NCI-H1436 treated with DMSO at 0.1 percent for 48 hours (cell line): ENCODE measurements around the gene PLXNA1.

Source experiments
- DNase-seq: peaks from one replicate; lab custom pipeline; 2025; lab: John Stamatoyannopoulos, UW

PLXNA1 gene

DNA sequence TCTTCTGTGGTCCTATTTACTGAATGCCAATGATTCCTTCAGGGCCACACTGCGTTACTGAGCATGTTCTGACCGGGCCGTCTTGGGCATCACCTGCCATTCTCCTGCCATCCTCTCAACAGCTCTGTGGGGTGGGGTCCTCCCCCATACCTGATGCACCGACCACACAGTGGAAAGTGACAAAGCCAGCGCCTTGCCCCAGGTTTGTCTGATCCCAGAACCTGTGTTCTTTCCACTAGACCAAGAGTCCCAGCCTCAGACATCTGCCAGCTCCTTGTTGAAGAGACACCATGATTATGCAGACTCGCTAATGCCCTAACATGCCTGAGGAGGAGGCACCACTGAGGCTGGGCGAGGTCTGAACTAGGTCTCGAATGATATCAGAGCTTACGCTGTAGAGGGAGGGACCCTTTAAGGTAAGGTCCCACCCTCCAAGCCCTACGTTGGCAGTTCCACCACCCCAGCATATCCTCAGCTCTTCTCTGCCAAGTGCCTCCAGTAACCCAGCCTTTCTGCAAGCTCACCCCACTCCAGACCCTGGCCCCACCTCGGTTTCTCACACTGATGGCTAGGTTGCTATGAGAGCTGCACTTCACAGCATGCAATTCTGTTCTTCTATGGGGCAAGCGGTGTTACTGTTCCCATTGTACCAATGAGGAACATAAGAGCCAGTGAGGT lies 29.8 kb upstream of the PLXNA1 start:
- DNase-seq: no peak

DNA sequence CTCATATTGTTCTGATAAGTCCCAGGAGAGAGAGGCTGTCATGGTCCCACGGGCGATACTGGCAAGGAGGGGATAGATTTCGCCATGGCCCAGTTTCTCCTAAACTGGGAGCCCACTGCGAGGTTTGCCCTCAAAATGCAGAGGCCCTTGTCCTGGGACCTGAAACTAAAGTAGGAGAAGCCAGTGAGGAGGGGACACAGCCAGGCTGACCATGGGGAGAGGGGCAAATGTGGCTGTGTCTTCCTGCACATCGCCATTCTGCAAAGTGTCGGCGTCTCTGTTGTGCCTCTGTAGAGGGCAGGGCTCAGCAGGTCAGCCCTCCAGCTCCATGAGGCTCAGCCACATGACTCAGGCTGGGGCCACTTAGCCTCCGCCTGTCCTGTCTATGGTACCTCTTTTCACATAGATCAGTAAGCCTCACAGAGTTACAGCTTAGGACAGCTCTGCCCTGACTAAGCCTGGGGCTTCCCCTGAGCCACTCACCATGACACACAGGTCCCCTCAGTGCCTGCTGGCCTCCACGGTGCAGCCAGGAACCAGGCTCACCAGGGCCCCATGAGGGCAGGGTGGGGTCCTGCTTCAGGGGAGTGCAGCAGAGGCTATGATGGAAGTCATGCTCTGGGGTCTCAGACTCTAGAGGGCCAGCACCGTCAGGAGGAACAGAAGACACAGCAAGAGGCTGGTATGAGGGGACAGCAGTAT lies 28.6 kb upstream of the PLXNA1 start:
- DNase-seq: no peak

DNA sequence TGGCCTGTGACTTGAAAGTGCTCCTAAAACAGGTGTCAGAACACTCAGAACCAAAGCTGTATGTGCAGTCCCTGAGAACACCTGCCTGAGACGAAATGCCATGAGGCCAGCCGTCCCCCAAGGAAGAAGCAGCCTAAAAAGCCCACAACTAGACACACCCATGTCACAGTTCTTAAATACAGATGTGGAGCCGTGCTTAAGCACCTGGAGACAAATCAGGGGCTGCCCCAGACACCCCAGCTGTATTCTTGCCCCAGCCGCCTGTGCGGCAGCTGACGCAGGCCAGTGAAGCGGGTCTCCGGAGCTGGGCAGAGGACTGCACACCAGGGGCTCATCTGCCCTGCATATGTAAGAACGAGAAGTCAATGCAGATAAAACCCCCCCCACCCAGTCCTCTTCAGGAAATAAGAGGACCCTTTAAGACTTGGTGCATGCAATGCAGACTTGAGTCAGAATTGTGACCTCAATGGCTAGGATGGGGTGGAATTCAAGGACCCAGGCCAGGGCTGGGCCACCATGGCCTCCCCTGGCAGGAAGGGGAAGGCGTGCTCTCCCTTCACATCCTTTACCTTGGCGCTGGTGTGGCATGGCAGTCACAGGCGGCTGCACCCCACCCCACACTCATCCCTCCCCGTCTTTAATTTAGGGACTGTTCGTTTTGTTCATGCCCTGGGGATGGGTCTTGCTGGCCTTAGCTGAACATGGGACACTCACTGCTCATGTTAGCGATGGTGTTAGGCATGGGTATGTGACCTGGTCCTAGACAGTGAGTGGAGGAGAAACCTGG lies 27.7 kb upstream of the PLXNA1 start:
- DNase-seq: no peak

DNA sequence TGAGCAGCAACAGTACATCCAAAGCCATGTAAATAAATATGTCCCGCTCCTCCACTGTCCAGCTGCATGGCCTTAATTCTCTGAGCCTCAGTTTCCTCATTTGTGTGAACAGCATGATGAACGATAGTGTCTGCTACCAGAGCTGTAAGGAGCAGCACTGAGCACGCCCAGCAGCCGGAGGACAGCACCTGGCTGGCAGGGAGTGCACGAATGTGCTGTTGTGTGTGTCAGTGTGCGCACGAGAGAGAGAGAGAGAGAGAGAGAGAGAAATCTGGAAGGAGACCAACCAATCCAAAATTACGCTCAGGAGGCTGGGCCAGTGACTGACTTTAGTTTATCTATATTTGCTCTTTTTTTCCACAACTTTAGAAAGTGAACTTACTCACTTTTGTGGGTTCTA lies 26.6 kb upstream of the PLXNA1 start:
- no peak for DNase-seq

DNA sequence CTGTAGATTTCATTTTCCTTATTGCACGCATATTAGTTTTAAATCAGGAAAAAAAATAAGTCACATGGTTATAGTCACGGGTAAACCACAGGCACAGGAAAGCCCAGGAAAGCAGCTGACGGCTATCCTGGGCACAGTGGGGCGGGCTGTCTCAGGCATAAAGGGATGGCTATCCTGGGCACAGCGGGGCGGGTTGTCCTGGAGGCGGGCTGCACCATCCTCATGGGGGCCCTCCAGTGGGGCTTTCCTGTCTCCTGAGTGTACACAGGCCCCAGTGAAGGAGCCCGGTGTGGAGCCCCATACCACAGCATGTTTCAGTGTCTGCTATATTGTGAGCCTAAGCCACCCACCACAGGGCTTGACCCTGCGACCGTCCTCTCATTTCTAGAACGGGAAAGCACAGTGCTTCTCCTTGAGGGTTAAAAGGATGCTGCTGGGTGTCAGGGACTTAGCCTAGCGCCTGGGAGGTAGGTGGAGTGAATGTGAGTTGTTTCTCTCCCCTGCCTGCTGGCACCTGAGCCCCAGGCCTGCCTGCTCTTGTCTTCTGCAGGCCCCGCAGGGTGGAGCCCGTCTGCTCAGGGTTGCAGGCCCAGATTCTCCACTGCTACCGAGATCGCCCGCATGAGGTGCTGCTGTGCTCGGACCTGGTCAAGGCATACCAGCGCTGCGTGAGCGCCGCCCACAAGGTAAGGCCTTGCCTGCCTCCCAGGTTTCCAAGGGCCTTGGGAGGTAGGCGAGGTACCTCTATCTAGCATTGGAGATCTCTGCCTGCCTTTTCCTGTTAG lies 25.9 kb upstream of the PLXNA1 start:
- no peak for DNase-seq

DNA sequence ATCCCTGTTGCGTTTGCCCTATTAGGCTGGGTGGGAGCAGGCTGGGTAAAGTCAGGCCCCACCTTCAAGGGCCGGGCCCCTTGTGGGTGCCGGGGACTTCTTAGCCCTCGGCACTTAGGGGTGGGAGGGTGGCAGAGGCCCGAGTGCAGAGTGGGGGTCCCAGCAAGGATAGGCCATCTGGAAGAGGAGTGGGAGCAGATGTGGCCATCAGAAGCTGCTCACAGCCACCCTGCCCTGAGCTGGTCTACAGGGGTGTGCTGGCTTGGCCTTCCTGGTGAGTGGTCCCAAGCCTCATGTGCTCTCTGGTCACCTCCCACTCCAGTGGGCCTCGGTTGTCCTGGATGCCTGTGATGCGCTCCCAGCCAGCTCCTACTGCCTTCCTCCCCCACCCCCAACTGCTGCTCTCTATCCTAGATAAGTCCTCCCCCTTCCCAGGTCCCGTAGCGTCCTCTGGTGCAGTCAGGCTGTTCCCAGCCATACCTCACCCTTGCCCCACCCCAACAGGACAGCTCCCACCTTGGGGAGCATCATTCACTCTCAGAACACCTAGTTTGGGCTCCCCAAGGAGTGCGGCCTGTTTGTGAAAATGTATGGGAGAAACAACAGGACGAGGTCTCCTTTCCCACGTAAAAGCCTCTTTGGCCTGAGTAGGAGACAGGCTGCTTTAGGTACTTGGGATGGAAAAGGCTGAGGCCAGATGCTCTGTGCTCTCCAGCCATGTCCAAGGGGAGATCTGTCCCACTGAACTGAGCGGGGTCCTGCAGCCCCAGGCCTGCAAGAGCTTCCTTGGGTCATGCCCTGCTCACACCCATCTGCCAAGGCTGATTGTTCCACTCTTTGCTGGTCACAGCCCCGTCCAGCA lies 24.9 kb upstream of the PLXNA1 start:
- no peak for DNase-seq

DNA sequence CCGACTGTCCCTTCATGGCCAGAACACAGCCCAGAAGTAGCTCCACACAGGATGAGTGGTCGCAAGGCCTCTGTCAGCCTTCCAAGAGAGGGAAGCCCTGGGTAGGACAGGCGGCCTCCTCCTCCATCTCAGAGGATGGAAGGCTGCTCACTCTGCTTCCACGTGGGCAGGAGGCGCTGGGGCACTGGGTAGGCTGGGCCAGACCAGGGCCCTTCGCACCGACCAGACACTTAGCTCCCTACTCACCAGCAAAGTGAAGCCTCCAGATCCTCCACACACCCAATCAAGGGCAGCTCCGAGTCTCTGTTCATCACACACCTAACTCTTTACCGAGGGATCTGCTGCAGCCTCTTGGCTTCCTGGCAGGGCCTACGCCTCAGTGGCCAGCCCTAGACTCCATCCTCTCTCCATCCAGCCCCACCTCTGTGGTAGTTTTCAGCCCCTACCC lies 24.3 kb upstream of the PLXNA1 start:
- no peak for DNase-seq

DNA sequence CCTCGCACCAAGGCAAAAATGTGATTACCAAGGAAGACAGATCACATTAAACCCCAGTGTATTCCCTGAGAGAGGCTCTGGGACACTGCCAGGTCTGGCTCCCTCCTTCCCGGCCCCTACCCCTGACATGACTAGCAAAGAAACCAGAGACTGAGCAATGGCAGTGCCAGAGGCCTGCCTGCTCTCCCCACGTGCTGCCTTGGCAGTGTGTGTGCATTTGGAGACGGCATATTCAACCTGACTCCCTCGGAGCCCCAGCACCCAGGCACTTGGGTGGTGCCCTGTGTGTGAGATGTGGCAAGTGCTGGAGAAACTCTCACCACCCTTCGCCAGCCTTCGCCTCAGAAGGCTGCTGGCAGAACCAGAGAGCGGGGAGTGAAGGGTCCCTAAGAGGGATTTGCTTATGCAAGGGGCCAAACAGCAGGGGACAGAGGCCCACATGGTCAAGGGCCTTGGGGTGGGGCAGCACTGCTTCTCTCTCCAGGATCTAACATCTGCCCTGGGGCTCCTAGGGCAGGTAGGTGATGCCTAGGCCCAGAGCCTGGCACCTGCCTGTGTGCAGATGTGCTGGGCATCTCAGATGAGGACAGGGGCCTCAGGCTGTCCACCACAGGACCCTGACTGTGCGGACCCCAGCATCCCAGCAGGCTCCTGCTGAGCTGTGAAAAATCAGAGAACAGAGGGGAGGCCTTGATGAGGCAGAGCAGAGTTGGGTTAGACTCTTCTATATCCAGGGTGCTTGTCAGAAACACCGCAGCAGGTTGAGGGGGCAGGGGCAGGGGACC lies 23.6 kb upstream of the PLXNA1 start:
- no peak for DNase-seq

DNA sequence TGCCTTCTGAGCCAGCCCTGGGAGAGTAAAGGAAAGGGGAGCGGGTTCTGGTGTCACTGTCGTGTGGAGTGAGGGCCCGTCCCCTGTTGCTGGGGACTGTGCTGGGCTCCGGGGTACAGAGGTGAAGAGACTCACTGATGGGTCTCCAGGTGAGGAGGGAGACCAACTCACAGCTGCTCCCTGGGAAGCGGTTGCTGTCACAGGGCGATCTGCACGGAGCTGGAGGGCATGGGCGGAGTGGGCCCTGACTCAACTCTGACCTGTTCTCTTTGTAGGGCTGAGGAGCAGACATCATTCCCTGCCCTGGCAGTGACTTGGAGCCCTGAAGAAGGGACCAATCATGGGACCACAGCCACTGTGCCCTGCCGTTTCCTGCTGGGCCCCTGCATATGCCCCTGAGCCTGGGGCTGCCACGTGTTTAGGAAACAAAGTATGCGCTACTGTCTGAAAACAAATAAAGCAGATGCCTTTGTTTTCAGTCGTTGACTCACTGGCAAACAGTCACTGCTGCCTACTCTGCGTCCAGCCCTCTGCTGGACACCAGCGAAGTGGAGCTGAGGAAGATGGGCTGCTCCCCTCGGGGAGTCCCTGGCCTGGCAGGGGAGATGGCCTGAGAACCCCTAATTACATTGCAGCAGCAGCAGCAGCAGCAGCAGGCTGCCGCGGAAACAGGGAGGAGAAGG lies 22.9 kb upstream of the PLXNA1 start:
- DNase-seq: no peak

DNA sequence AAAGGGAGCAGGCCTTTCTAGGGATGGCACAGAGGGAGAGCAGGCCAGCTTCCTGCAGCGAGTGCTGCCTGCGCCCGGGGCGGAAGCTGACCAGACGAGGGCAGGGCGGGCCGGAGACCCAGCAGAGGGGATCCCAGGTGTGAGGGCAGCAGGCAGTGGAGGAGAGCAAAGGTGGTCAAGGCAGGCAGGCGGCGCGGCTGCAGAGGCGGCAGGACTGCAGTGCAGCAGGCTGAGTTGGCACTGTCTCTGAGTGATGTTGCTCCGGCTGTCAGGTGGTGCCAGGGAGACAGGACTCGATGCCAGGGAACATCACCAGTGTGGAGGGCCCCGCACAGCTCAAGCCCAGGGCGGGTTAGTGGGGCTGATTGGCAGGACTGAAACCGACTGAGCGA lies 22.3 kb upstream of the PLXNA1 start:
- DNase-seq: no peak

DNA sequence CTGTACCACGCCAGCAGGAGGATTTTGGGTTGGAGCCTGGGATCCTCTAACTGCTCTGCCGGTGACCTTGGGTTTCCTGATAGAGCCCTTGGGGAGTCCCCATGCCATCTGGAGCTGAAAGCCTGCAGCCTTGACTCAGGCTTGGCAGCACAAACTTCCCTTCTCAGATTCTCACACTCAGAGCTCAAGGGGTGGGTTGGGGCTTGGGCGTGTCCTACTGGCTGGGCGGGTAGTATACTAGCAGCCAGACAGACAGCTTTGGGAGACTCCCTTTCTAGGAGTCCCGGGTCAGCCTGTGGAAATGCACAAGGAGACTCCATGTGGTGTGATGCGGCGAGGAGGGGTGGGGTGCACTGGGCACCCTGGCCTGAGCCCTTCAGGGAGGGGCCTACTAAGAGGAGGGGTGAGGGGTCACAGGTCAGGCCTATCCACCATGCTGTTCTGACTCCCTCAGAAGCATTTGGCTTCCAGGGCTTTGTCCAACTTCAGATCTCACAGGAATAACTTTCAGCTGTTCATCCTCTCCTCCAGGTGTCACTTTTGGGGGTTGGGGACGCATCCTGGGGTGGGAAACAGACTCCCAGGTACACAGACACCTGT lies 21.6 kb upstream of the PLXNA1 start:
- DNase-seq: no peak

DNA sequence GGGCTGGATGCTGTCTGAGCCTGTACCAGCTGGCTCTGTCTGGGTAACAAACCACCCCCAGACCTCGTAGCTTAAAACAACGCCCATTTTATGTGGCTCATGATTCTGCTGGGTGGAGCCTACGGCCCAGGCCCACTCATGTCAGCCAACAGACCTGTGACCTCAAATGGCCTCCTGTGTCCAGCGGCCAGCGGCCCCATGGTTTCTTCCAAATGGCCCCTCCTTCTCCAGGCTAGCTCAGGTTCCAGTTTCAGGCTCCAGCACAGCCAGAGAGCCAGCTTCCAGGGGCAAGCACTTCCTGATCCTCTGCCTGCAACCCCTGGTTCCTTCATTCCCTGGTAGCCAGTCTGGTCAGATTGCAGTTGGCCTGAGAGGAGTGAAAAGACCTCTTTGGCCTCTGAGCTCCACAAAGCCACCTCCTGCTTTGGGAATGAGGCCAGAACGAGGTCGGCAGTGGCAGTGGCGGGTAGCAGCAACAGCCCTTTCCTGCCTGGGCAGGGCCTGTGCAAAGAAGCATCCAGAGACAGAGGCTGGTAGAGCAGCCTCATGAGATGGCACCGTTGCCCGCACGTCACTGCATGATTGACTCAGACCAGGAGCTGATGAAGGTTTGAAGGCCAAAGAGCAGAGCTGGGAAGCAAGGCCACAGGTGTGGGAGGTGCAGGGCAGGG lies 21.0 kb upstream of the PLXNA1 start:
- no peak for DNase-seq

DNA sequence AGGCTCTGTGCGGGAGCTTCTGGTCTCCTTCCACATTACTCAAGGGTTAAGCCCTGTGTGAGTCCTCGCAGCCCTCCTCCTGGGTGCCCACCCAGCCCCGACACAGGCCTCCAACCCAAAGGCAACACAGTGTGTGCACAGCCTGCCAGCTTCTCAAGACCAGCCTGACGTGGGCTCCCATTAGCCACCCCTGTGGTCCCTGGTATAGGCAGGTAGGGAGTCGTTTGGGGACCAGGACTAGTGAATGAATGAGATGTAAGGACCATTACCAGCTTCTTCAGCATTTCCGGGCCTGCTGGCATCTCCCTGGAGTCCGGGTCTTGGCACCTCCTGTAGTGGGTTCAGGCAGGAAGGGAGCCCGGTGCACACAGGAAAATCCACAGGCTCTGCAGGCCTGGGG lies 20.2 kb upstream of the PLXNA1 start:
- no peak for DNase-seq

DNA sequence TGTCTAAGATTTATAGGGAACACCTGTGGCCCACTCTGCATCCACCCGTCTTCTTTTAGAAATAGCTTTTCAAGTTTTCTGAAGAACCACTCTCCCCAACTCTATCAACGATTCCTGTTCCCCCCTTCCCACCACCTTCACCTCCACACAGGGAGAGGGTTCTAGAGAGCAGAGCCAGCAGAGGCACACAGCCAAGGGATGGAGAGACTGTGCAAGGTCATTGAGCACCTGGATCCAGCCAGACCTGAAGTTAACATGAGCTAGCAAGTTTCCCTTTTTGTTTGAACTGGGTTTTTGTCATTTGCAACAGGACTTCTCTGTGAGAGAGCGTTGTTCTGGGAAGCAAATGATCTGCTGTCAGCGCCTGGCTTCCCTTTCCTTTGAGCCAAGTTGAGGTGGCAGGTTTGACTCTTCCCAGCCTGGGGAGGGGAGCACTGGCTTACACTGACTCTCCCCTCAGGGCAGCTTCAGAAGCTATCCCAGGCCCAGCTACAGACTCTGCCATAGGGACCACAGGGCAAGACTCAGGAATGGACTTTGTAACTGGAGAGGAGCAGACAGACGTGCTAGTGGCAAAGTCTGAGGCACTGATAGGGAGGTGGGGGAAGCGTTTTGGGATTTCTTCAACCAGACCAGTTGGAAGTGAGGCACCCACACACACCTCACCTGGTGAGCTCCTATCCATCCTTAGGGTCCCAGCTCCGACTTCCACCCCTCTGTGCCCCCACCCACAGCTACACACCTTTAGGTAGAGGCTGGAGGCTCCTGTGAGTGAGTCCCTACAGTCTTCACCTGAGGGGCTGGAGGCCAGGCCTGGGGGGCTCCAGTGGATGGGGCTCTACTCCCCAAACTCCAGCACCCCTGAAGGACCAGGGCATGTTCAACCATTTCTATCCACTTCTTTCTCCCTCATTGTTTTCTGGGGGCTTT lies 19.4 kb upstream of the PLXNA1 start:
- DNase-seq: no peak

DNA sequence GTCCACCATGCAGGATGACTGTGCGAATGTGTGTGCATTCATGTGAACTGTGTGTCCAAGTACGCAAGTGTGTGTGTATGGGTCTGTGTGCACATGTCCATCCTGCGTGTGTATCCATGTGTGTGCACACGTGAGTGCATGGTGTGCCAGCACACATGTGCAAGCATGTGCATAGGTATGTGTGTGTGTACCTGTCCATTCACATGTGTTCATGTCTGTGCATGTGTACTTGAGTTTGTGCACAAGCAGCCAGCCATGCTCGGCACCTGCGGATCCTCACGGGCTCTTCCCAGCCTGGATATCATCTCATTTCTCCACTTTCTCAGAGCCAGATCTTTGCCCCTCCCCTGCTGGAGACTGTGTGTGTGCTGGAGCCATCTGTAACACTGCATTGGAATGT lies 18.7 kb upstream of the PLXNA1 start:
- DNase-seq: no peak

DNA sequence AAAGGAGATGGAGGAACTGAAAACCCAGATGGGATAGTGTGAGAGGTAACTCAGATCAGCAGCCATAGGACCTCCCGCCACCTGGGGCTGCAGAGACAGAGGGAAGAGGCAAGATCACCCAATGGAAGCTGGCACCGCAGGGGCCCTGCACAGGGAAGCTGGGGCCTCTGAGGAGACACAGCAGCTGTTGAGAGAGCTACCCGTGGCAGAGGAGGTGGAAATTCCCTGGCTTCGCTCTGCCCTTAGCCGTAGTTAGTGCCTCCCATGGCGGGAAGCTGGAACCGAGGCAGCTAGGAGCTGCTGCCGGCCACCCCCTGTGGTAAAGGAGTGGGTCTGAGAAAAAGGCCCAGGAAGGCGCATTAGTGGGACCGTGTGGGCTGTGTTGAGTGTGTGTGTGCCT lies 18.0 kb upstream of the PLXNA1 start:
- no peak for DNase-seq

DNA sequence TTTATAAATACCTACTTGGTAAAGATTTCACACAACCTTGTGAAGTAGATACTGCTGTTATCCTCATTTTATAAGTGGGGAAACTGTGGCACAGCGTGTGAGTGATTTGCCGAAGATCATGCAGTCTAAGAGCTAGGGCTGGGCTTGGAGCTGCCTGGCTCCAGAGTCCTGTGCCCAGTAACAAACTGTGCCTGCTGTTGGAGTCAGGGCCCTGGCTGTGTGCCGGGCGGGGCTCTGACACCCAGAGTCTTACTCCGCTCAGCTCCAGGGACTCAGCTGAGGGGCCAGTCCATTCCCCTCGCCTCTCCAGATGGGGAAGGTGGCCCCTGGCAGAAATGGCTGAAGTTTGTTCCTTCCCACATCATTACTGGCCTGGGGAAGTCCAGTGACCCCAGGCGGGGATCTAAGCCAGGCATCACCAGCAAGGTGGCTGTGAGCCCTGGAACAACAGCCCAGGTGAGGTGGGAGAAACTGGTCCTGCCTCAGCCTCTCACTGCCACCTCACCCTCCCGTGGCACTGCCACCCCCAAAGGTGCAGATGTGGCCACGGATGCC lies 17.3 kb upstream of the PLXNA1 start:
- DNase-seq: no peak

DNA sequence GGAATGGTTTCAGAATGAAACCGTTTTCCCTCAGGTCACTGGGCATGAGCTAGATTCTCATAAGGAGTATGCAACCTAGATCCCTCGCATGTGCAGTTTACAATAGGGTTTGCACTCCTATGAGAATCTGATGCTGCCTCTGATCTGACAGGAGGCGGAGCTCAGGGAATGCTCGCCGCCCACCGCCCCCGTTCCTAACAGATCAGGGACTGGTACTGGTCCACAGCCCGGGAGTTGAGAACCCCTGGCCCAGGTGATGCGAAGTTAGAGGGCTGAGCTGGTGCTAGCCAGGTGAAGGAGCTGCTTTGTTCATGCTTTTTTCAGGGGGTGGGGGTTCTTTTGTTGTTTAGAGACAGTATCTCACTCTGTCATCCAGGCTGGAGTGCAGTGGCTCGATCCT lies 15.5 kb upstream of the PLXNA1 start:
- no peak for DNase-seq
